ENCODE measurements around the gene ETV1.

DNA sequence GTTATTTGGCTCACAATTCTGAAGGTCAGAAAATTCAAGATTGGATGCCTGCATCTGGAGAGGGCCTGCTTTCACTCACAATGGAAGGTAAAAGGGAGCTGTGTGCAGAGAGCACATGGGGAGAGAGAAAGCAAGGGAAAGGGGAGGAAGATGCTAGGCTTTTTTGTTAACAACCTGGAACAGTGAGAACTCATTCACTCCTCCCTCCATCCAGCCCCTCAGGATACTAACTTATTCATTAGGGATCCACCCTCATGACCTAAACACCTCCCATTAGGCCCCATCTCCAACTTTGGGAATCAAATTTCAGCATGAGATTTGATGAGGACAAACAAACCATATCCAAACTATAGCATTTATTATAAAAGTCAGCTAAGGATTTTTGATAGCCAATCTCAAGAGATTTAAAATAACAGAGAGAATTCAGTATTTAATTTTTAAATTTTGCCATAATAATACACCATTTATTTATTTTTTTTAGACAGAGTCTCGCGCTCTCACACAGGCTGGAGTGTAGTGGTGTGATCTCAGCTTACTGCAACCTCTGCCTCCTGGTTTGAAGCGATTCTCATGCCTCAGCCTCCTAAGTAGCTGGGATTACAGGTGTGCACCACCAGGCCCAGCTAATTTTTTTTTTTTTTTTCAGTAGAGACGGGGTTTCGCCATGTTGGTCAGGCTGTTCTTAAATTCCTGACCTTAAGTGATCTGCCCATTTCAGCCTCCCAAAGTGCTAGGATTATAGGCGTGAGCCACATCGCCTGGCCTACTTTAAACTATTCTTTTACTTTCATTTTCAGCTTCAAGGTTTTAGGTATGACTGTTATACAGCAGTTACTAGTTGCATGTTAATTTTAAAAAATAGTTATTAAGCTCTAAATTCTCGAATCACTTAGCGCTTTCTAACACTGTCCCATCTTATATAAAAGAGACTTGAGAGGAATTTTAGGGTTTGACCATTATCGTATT, 20.3 kb upstream of the ETV1 start:
- TF ChIP-seq CTCF (conservative IDR thresholded peaks at IDR 0.05; ENCODE audit: low read length) (no peak), EZH2phosphoT487 (IDR thresholded peaks at IDR 0.05; ENCODE audit: borderline replicate concordance) (no peak)
